Neutrophil (primary cell): Measurements from ENCODE around the gene CLASP2.
"Not testable (repeated sequence)": the region's sequence is repeated elsewhere in the genome, so short reads cannot be mapped to it uniquely, and the experiment has no call there.

Experiments used
- H3K27ac ChIP-seq: fragments of 200-600 bp; sonication (generic); 2 replicates; pipeline ENCODE4 v1.5.1; 2016; ENCODE audit warnings: mild to moderate bottlenecking, moderate library complexity
- H3K27me3 ChIP-seq: fragments of 200-600 bp; sonication (generic); 2 replicates; pipeline ENCODE4 v1.6.0; 2016; ENCODE audit warnings: mild to moderate bottlenecking
- H3K36me3 ChIP-seq: fragments of 200-600 bp; sonication (generic); 2 replicates; pipeline ENCODE4 v1.5.1; 2017
- H3K4me1 ChIP-seq, 2 experiments: fragments of 200-600 bp in 1 of 2; sonication (generic) in 1 of 2; 1 replicate in 1 of 2; 2 replicates in 1 of 2; pipeline versions ENCODE4 v1.5.1 to v1.6.1; 2013 to 2016; ENCODE audit warnings: low read depth in 1 of 2, low read length in 1 of 2, mild to moderate bottlenecking in 1 of 2, moderate library complexity in 1 of 2; ENCODE audit not compliant: control insufficient read depth in 1 of 2, insufficient read depth in 1 of 2
- H3K4me3 ChIP-seq, 2 experiments: fragments of 200-600 bp in 1 of 2; sonication (generic) in 1 of 2; 1 replicate in 1 of 2; 2 replicates in 1 of 2; pipeline ENCODE4 v1.5.1; 2013 to 2016; ENCODE audit warnings: low read depth in 1 of 2, low read length in 1 of 2, mild to moderate bottlenecking in 1 of 2, moderate library complexity in 1 of 2
- H3K9me3 ChIP-seq: fragments of 200-600 bp; sonication (generic); 2 replicates; pipeline ENCODE4 v1.5.1; 2016
- CTCF ChIP-seq: fragments of 200-600 bp; sonication (generic); IDR thresholded peaks from 2 replicates; pipeline ENCODE4 v1.5.1; 2016; ENCODE audit warnings: antibody characterized with exemption

Gene CLASP2

GRCh38 chr3:33690341-33690740, 27.7 kb downstream of the CLASP2 start:
- H3K4me1 ChIP-seq = no peaks in the 10 kb centered on the region

GRCh38 chr3:33687406-33688010, 30.5 kb downstream of the CLASP2 start:
- Histone ChIP-seq H3K4me3 (no peak overlapping the region), H3K27ac (no peak overlapping the region), H3K27me3 (no peaks in the 10 kb centered on the region), H3K4me1 (no peaks in the 10 kb centered on the region), H3K9me3 (no peaks in the 10 kb centered on the region), H3K36me3 (peaks cover 17% of the 10 kb centered on the region)
- TF ChIP-seq CTCF = no peak

More at GRCh38 chr3:33690341-33690740, 27.7 kb downstream of the CLASP2 start:
- no peak for TF ChIP-seq CTCF
- Histone ChIP-seq H3K4me3 (no peak overlapping the region), H3K9me3 (no peaks in the 10 kb centered on the region), H3K27me3 (no peaks in the 10 kb centered on the region), H3K36me3 (peaks cover 6% of the 10 kb centered on the region), H3K27ac (no peak overlapping the region)

- Histone ChIP-seq H3K9me3 (no peaks in the 10 kb centered on the region), H3K36me3 (peaks cover 14% of the 10 kb centered on the region), H3K27ac (no peak overlapping the region), H3K4me3 (no peak overlapping the region), H3K4me1 (no peaks in the 10 kb centered on the region), H3K27me3 (no peaks in the 10 kb centered on the region)
- TF ChIP-seq CTCF = no peak
Observed at GRCh38 chr3:33682770-33683169, 35.3 kb downstream of the CLASP2 start.

- no peak for TF ChIP-seq CTCF
- H3K36me3 ChIP-seq = peaks cover 14% of the 10 kb centered on the region
- no peaks in the 10 kb centered on the region for H3K27me3 ChIP-seq
- no peaks in the 10 kb centered on the region for H3K9me3 ChIP-seq
- no peak overlapping the region for H3K4me3 ChIP-seq
- H3K27ac ChIP-seq = no peak overlapping the region
- H3K4me1 ChIP-seq = no peaks in the 10 kb centered on the region
Observed at GRCh38 chr3:33681667-33682066, 36.4 kb downstream of the CLASP2 start.

- Histone ChIP-seq H3K4me3 (no peak overlapping the region), H3K27me3 (no peaks in the 10 kb centered on the region), H3K4me1 (no peaks in the 10 kb centered on the region), H3K27ac (no peak overlapping the region), H3K36me3 (peaks cover 9% of the 10 kb centered on the region), H3K9me3 (no peaks in the 10 kb centered on the region)
- no peak for TF ChIP-seq CTCF
Observed at GRCh38 chr3:33678073-33678472, 40.0 kb downstream of the CLASP2 start.

GRCh38 chr3:33673436-33673835, 44.6 kb downstream of the CLASP2 start:
- H3K27ac ChIP-seq, H3K4me1 ChIP-seq, H3K36me3 ChIP-seq, H3K4me3 ChIP-seq, H3K9me3 ChIP-seq, H3K27me3 ChIP-seq: not testable (repeated sequence)
